HG02884 (cell line): ENCODE data around the gene TRAF5.
"Not testable (repeated sequence)": the region's sequence is repeated elsewhere in the genome, so short reads cannot be mapped to it uniquely, and the experiment has no call there.

Source experiments
- ATAC-seq: cut with Tn5 transposase; IDR thresholded peaks from one replicate; pipeline ENCODE4 v1.9.1; 2021; ENCODE audit warnings: mild to moderate bottlenecking, moderate library complexity; ENCODE audit not compliant: unreplicated experiment

Gene TRAF5

GRCh38 chr1:211326528-211327345 lies at the start of gene TRAF5:
Gene TRAF5 (plus strand): TSS chr1:211326833. CDS start chr1:211353240, 26,407 bp downstream.
- peak; percentile 22 for ATAC-seq

GRCh38 chr1:211279340-211279739 lies 47.3 kb upstream of the TRAF5 start:
- ATAC-seq, result no peak

- no peak for ATAC-seq
Observed at GRCh38 chr1:211280910-211281309, 45.7 kb upstream of the TRAF5 start.

- ATAC-seq, result no peak
Observed at GRCh38 chr1:211281320-211282022, 45.2 kb upstream of the TRAF5 start.

- ATAC-seq, result no peak
Observed at GRCh38 chr1:211282023-211282373, 44.6 kb upstream of the TRAF5 start.

GRCh38 chr1:211285196-211285595 lies 41.4 kb upstream of the TRAF5 start:
- no peak for ATAC-seq

GRCh38 chr1:211287218-211287617 lies 39.4 kb upstream of the TRAF5 start:
- no peak for ATAC-seq

- ATAC-seq, result no peak
Observed at GRCh38 chr1:211292411-211292810, 34.2 kb upstream of the TRAF5 start.

- ATAC-seq, result no peak
Observed at GRCh38 chr1:211296396-211296795, 30.2 kb upstream of the TRAF5 start.

- ATAC-seq, result peak; percentile 96
Observed at GRCh38 chr1:211305044-211305443, 21.6 kb upstream of the TRAF5 start.

GRCh38 chr1:211309617-211310016 lies 17.0 kb upstream of the TRAF5 start:
- no peak for ATAC-seq

GRCh38 chr1:211313392-211313791 lies 13.2 kb upstream of the TRAF5 start:
- ATAC-seq, result no peak

- no peak for ATAC-seq
Observed at GRCh38 chr1:211318576-211319280, 7.9 kb upstream of the TRAF5 start.

- no peak for ATAC-seq
Observed at GRCh38 chr1:211319892-211320291, 6.7 kb upstream of the TRAF5 start.

- ATAC-seq, result no peak
Observed at GRCh38 chr1:211320980-211321379, 5.7 kb upstream of the TRAF5 start.

- ATAC-seq, result not testable (repeated sequence)
Observed at GRCh38 chr1:211321646-211322045, 5.0 kb upstream of the TRAF5 start.

GRCh38 chr1:211323156-211324063 lies 3.2 kb upstream of the TRAF5 start:
- ATAC-seq, result peak; percentile 40

- ATAC-seq, result no peak
Observed at GRCh38 chr1:211324992-211325775, 1.4 kb upstream of the TRAF5 start.

- ATAC-seq, result no peak
Observed at GRCh38 chr1:211326140-211326527, 499 bp upstream of the TRAF5 start.
